NT2/D1 (cell line): ENCODE measurements around the gene SNX10.

Source experiments
- SUZ12 ChIP-seq: IDR thresholded peaks from 2 replicates; pipeline ENCODE4 v1.6.1; 2011; ENCODE audit not compliant: insufficient read length, insufficient read depth; ENCODE audit errors: extremely low read depth
- YY1 ChIP-seq: IDR thresholded peaks from 2 replicates; pipeline ENCODE4 v1.6.1; 2011; ENCODE audit not compliant: insufficient read length, insufficient read depth
- ZNF274 ChIP-seq: IDR thresholded peaks from 2 replicates; pipeline ENCODE4 v1.6.1; 2011; ENCODE audit warnings: mild to moderate bottlenecking, low read depth, low read length

- TF ChIP-seq YY1 (no peak), SUZ12 (no peak), ZNF274 (no peak)
Measured at GRCh38 chr7:26250239-26250638, 41.4 kb upstream of the SNX10 start.
